Caki2 (cell line): ENCODE data around the gene ATXN1. TPM values are rescaled to one million over a fixed set of nuclear protein-coding genes. Genes with fewer than 3 reads are reported as not detected.
"Not testable (repeated sequence)": the region's sequence is repeated elsewhere in the genome, so short reads cannot be mapped to it uniquely, and the experiment has no call there.

Experiments
- DNase-seq: peaks from one replicate; pipeline ENCODE4 v3.0.0-alpha.2; 2015; ENCODE audit warnings: low read depth
- in situ Hi-C: cut with HindIII; loops from 2 replicates; pipeline ENCODE4 v1.10.0; 2016; ENCODE audit warnings: low sequenced_read_pairs, low pct_unique_long_range_greater_than_20kb, mixed read lengths
- total RNA-seq: library from RNA; depleted of rRNA; stranded (reverse); fragments of >200 nt; shearing (Covaris generic); gene quantifications from 2 replicates; pipeline ENCODE4 v1.2.3, GENCODE V29; 2014; ENCODE audit warnings: low replicate concordance

Gene ATXN1
- total RNA-seq, 1 experiment from 2014 or later, result 23.8 TPM

DNA sequence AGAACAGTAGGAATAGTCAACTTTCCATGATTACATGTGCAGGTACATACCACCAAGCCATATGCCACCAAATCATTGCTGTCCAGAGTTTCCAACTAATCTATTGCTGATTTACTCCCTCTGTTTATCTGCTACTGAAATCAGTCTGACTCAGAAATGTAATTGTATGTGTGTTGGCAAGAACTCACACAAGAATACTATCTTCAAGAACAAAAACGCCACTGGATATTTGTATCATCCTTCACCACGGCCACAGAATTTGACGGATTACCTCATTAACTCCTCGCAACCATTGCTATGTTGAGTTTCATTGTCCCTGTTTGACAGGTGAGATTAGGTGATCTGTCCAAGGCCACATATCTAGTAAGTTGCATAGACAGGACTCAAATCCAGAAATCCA lies 363.6 kb downstream of the ATXN1 start:
- in situ Hi-C loops, result no loop called here
- DNase-seq, result no peak

DNA sequence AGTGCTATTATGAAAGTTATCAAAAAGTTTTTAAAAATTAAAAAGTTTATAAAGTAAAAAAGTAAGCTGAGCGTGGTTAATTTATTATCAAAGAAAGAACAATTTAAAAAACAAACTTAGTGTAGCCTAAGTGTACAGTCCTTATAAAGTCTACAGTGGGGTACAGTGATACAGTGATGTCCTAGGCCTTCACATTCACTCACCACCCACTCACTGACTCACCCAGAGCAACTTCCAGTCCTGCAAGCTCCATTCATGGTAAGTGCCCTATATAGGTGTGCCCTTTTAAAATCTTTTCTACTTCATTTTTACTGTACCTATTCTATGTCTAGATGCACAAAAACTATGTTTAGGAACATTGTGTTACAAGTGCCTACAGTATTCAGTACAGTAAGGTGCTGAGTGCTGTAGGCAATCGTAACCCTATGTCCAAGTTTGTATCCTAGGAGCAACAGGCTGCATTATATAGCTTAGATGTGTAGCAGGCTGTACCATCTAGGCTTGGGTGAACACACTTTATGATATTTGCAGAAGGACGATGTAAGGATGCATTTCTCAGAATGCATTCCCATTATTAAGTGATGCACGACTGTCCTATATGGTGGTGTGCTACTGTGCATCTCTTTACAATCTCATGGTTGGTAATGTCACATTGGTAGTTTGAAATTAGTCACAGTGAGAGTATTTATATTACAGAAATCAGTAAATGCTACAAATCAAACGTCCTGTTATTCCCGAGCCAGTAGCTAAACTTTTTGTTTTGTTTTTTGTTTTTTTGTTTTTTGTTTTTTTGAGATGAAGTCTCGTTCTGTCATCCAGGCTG lies 364.6 kb downstream of the ATXN1 start:
- in situ Hi-C loops, result no loop called here
- DNase-seq, result no peak

DNA sequence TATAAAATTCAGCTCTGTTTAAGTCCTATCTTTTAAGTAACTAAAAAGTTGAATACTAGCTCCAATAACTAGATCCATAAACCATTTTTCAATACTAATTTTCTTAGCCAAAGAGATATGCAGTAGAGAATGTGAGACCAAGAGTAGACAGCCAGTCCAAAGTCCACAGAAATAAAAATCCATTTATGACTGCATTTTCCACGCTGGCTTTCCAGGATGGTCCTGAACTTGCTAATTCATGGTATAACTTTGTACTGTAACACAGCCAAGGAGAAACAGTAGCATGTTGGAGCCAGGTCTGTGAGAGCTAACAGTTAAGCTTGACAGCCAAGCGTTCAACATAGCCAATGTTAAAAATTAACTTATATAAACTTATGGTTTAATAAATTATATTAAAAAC lies 366.6 kb downstream of the ATXN1 start:
- in situ Hi-C loops, result no loop called here
- DNase-seq, result no peak

DNA sequence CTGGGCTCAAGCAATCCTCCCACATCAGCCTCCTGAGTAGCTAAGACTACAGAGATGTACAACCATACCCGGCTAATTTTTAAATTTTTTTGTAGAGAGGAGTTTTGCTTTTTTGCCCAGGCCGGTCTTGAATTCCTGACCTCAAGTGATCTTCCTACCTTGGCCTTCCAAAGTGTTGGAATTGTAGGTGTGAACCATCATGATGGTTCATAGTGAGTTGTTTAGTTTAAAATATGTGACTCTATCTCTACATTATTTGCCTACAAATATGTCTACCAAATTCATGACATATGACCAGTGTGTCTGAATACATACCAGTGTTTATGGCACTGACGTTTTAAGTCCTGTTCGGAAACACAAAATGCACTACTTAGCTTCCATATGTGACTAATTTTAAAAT lies 367.9 kb downstream of the ATXN1 start:
- no peak for DNase-seq
- in situ Hi-C loops, result no loop called here

DNA sequence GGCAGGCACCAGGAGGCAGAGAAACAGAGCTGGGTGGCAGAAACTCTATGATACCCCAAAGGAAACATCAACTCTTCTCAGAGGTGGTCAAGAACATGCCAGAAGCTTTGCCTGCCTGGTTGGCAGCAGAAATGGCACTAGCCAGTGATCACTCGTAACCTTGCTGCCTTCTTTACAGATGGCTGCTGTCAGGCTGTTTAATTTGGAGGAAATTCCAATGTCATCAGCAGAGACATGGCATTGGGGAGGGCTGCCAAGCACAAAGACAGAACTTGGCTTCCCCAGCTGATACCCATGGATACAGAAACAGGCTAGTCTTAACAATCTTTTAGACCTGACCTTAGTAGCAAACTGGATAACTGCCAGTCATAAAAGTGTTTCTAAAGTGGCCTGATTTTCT lies 369.2 kb downstream of the ATXN1 start:
- in situ Hi-C loops, result no loop called here
- no peak for DNase-seq

DNA sequence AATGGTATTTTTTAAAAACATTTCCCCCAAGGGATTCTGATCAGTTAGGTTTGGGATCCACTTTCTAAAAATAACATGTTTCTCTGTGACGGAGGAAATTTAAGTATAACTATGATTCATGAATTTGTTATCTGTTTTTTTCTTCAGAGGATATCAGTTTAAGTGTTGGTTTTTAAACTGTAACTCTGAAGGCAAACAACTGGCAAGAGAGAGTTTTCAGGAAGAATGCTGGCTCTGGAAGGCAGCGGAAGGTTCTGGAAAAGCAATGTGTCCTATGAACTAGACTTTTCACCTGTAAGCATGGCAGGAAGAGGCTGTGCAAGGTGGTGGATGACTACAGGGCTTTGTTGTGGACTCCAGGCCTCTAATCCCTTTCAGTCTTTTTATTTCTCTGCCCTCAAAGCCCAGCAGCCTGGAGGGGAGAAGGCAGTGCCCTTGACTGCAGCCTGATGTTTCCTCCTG lies 369.8 kb downstream of the ATXN1 start:
- in situ Hi-C loops, result no loop called here
- peak; percentile 35 for DNase-seq

DNA sequence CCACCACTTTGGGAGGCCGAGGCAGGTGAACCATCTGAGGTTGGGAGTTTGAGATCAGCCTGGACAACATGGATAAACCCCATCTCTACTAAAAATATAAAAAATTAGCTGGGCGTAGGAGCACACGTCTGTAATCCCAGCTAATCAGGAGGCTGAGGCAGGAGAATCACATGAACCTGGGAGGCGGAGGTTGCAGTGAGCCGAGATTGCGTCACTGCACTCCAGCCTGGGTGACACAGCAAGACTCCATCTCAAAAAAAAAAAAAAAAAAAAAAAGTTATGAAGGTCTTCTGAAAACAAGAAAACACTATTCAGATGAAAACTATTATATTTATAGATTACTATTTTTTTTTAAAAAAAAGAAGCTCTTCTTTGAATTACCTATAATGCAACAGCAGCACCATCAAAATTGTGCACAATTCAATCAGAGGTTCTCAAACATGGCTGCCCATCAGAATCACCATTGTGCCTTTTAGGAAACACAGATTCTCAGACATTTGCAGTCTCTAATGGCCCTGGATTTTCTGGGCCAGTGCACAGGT lies 370.3 kb downstream of the ATXN1 start:
- in situ Hi-C loops, DNase-seq: not testable (repeated sequence)

DNA sequence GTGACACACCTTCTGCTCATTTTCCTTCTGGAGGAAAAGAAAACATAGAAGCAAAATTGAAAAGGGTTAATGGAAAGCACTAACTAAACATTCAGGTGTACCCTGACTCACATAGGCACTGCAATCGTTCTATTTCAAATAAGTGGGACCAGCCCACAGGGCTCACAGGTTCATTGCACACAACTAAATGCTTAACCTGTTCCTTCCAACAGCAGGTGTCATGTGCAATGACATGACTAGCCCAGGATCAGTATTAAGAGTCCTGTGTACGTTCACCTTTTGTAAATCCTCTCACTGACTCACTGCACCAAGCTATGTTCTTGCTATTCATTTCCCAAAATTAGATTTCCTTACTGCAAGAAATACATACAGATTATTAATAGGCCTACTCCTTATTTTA lies 371.6 kb downstream of the ATXN1 start:
- DNase-seq, result no peak

DNA sequence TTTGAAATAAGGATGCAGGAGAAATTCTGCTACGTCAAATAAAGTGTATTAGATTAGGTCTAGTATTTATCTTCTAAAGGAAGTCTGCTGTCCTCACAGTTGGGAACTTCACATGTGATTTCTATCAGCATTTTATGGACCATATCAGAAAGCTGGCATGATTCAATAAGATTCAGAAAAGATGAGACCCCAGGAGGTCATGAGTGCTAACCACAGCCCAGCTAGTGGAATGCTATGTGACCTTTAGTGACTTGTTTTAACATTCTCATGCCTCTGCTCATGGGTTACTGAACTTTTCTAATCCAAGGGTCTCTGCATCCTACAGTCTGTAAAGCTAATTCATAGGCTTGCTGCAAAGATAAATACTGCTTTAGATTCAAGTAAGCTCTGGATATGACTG lies 372.8 kb downstream of the ATXN1 start:
- in situ Hi-C loops, result no loop called here
- DNase-seq, result no peak

More for the DNA sequence above, 371.6 kb downstream of the ATXN1 start:
- in situ Hi-C loops, result no loop called here

DNA sequence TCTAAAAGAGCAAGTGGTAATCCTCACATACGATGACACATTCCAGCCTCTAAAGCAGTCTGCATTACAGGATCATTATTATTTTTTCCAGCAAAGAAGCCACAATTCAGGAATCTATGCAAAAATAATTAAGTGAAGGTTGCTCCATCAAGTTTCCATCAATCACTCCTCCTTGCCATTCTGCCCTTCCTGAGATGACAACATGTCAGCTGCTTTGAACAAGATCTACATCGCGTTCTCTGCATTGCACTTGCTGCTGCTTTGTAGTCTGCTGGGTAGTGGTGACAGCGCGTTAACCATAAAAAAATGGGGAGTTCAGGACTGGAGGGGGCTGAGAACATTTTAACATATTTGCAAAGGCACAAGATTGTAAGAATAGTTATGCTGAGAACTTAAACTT lies 375.2 kb downstream of the ATXN1 start:
- DNase-seq, result no peak
- in situ Hi-C loops, result no loop called here

DNA sequence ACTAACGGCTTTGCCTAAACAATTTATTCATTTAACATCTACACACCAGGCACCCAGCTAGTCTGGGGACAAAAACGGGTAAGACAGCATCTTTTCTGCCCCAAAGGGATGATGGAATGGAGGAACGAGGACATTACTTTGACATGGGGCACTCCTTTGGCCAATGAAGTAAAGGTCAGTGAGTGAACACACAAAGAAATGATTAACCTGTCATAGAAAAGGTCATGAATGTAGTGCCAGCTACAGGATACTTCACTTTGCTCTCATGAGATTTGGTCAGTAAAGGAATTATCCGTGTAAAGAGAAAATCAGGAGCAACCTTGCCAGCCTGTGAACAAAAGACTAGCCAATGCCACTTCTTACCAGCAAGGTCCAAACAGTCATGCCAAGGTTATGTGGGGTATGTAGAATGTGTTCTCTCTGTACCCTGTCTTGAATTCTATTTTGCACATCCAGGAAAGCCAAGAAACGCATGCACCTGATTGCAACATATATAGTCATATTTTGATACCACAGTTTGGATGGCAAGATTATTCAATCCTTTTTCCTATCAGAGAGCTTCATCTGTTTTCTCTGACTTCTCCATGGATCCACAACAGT lies 377.6 kb downstream of the ATXN1 start:
- in situ Hi-C loops, result no loop called here
- no peak for DNase-seq

DNA sequence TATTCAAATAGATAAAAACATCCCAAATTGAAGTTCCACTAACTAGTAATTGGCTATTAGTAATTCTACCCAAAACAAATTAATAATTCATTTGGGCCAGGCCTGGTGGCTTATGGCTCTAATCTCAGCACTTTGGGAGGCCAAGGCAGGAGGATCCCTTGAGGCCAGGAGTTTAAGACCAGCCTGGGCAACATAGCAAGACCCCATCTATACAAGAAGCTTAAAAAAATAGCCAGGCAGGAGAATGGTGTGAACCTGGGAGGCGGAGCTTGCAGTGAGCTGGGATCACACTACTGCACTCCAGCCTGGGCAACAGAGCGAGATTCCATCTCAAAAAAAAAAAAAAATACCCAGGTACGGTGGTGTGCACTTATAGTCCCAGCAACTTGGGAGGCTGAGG lies 379.3 kb downstream of the ATXN1 start:
- in situ Hi-C loops, result not testable (repeated sequence)

DNA sequence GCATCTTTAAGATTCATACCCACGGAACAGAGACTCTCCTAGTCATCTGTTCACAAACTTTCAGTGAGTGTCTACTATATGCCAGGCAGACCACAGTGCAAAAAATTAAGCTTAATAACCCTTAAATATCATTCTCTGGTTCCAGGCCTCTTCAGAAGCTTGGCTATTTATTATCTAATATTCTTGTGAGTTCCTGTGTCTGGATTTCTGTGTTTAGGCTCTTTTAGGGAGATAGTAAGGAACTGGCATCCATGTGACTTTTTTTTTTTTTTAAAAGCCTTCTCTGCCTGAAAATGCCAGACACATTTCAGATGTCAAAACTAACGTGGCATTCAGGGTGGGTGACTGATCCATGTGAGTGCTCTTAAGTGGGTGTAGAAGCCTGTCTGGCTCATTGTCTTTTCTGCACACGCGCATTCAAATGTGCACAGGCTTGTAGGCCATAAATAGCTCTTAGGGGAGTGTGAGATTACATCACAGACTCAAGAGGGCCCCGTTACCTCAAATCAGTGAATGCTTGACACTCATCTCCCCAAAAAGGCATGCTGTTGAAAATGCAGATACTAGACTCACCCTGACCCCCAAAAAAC lies 380.9 kb downstream of the ATXN1 start:
- in situ Hi-C loops, result no loop called here
- no peak for DNase-seq

More for the DNA sequence above, 379.3 kb downstream of the ATXN1 start:
- DNase-seq, result not testable (repeated sequence)

DNA sequence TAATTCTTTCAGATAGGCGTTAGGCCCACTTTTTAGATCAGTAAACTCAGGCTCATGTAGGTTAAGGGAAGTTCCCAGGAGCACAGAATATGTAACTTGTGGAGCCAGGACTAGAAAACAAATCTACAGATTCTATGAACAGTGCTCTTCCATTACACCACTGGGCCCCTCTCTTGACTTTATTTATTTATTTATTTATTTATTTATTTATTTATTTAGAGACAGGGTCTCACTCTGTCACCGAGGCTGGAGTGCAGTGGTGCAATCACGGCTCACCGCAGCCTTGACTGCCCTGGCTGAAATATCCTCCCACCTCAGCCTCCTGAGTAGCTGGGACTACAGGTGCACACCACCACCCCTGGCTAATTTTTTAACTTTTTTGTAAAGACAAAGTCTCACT lies 382.9 kb downstream of the ATXN1 start:
- DNase-seq, in situ Hi-C loops: not testable (repeated sequence)

DNA sequence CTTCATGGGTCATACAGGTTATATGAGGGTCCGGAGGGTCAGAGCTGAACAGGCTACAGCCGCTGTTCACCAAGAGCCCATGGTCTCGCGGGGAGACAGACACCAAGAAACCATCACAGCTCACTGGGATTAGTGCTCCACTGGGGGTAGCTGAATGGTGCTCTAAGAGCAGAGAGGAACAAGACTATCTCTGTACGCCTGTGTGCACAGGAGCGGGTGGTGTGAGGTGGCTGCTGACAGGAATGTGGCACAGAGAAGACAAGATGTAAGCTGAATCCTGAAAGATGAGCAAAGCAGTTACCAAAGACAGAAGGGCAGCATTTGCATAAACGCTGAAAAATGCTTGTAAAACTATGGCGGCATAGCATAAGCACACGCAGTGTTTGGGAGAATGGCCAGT lies 383.8 kb downstream of the ATXN1 start:
- in situ Hi-C loops, result no loop called here
- no peak for DNase-seq

DNA sequence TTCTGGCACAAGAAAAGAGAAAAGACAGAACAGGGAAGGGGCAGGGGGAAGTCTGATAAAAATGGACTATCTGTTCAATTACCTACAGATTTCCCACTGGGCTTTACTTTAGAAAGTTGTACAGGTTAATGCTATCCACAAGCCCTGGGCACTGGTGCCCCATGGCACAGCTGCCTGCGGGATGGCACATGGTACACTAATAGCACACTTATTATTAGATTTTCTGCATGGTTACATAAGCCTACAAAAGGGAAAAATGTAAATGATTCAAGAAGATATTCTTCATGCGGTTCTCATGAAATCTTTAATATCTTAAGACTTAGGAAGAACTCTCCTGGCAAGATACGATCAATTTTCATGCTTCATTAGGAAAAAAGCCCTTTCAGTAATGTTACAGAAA lies 385.4 kb downstream of the ATXN1 start:
- in situ Hi-C loops, result no loop called here
- DNase-seq, result no peak

DNA sequence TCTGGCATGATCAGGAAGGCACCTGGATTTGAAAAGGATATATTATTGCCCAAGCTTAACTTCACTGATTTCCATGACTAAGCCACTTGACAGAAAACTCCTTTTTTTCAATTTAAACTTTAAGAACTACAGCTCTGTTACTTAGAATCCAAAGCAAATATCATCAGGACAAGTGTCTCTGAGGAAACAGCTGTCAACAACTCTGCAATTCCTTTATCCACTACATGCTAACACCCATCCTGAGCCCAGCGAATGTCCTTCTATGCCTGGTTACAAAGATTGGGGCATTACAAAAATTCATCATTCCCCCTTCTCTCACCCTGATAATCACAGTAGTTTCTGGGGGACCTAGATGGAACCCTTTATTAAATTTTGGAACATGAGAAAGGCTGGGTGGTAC lies 386.1 kb downstream of the ATXN1 start:
- in situ Hi-C loops, result no loop called here

DNA sequence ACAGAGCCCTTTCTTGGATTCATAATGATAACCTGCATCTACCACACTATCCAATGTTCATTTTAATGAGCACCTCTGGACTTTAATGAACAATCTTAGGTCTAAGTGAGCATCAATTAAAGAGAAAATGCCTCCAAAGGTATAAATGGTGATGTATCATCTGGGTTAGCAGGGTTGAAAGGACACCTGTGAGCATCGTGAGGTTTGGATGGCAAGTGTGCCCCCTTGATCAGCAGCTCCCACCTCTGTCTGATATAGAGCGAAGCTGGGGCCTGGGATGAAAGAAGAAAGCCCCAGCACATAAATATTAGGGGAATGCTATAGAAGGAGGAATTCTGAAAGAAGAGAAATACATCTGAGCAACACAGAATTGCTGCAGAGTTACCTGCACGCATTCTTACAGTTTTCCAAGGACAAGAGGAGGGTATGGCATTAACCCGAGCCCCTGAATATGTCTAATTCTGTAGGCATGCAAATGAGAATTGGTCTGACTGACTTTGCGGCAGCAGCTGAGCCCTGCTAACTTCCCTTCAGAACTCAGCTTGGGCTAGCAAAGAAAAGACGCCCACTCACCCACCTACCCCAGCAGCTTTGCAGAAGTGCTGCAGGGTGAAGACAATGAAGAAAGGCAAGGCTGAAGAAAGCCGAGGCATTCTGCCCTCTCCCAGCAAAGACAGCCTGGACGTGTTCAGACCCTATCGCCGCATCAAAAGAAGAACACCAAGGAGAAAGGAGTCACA lies 386.6 kb downstream of the ATXN1 start:
- DNase-seq, result no peak
- in situ Hi-C loops, result no loop called here

More for the DNA sequence above, 386.1 kb downstream of the ATXN1 start:
- DNase-seq, result no peak
